MCF 10A (cell line): ENCODE data around the gene INO80B. TPM values are rescaled to one million over a fixed set of nuclear protein-coding genes. Genes with fewer than 3 reads are reported as not detected.
A peak's percentile ranks its signal among the peaks of the same experiment; 100 is the strongest.

Experiments
- BruUV-seq: library from RNA; stranded (reverse); fragments of 400-500 nt; replicated peaks from 2 replicates; lab custom pipeline; 2021; lab: Mats Ljungman, UMichigan
- CTCF ChIA-PET: fragments of 300-600 bp; sonication (Branson Sonifier 250); formaldehyde crosslinking; extraction: SDS; loops from one replicate; lab custom pipeline; 2021; ENCODE audit warnings: antibody characterized with exemption, inconsistent platforms; lab: Yijun Ruan, JAX
- POLR2A ChIA-PET: fragments of 300-600, 350-650 bp; sonication (Branson Sonifier 250); formaldehyde crosslinking; extraction: SDS; loops from one replicate; lab custom pipeline; 2020; ENCODE audit warnings: antibody characterized with exemption, inconsistent platforms; lab: Yijun Ruan, JAX
- DNase-seq: peaks from one replicate; pipeline ENCODE4 v3.0.0-alpha.2; 2018; ENCODE audit not compliant: unreplicated experiment
- H3K27ac Mint-ChIP-seq: one replicate; pipeline ENCODE4 v1.8.0; 2022; ENCODE audit warnings: mild to moderate bottlenecking, low read depth, mixed read lengths; ENCODE audit not compliant: unreplicated experiment
- H3K27me3 Mint-ChIP-seq: one replicate; pipeline ENCODE4 v1.8.0; 2022; ENCODE audit warnings: mixed read lengths; ENCODE audit not compliant: insufficient read depth, unreplicated experiment
- H3K36me3 Mint-ChIP-seq: one replicate; pipeline ENCODE4 v1.8.0; 2022; ENCODE audit warnings: mild to moderate bottlenecking, moderate library complexity, mixed read lengths; ENCODE audit not compliant: insufficient read depth, unreplicated experiment
- H3K4me1 Mint-ChIP-seq: one replicate; pipeline ENCODE4 v1.8.0; 2022; ENCODE audit warnings: mixed read lengths; ENCODE audit not compliant: insufficient read depth, unreplicated experiment
- H3K4me3 Mint-ChIP-seq: one replicate; pipeline ENCODE4 v1.8.0; 2022; ENCODE audit warnings: mild to moderate bottlenecking, moderate library complexity, mixed read lengths; ENCODE audit not compliant: unreplicated experiment
- H3K9me3 Mint-ChIP-seq: one replicate; pipeline ENCODE4 v1.8.0; 2022; ENCODE audit warnings: mixed read lengths; ENCODE audit not compliant: unreplicated experiment
- CTCF ChIP-seq: fragments of 200-600 bp; IDR thresholded peaks from one replicate; pipeline ENCODE4 v1.8.0; 2022; ENCODE audit warnings: antibody characterized with exemption, mild to moderate bottlenecking; ENCODE audit not compliant: unreplicated experiment
- intact Hi-C: fragments of 100-400 bp; cut with micrococcal nuclease; formaldehyde crosslinking; loops from 2 replicates; pipeline ENCODE4 v1.14.1; 2022
- total RNA-seq: library from RNA; stranded (reverse); gene quantifications from 2 replicates; pipeline ENCODE4 v1.2.3, GENCODE V29; 2022

INO80B gene
- total RNA-seq, 1 experiment from 2014 or later: 36.0 TPM

- no TSS peak for BruUV-seq
- DNase-seq: no peak
- Mint-ChIP-seq H3K4me1 (peaks cover 33% of the 10 kb centered on the region), H3K36me3 (peaks cover 67% of the 10 kb centered on the region), H3K27me3 (no peaks in the 10 kb centered on the region), H3K4me3 (no peak overlapping the region), H3K27ac (peak overlapping the region; percentile 1), H3K9me3 (no peaks in the 10 kb centered on the region)
- TF ChIP-seq CTCF: no peak
- POLR2A ChIA-PET: interaction anchor here (1.8 to 4.8 kb wide), 3 partner anchors 14 to 33 kb away, joined by 7 to 38 read pairs (median 7); partner anchors contain the start of genes INO80B and RTKN
- intact Hi-C loops: no loop called here
- CTCF ChIA-PET: no interaction called here
Measured at GRCh38 chr2:74424995-74425406, 29.9 kb upstream of the INO80B start.

- intact Hi-C loops: no loop called here
- H3K27ac Mint-ChIP-seq: peak overlapping the region; percentile 1
- H3K9me3 Mint-ChIP-seq: no peaks in the 10 kb centered on the region
- H3K36me3 Mint-ChIP-seq: peaks cover 72% of the 10 kb centered on the region
- no peak for DNase-seq
- no peak overlapping the region for H3K4me3 Mint-ChIP-seq
- H3K27me3 Mint-ChIP-seq: no peaks in the 10 kb centered on the region
- POLR2A ChIA-PET: interaction anchor here (0.6 to 4.8 kb wide), 5 partner anchors 11 to 39 kb away, joined by 3 to 38 read pairs (median 7); partner anchors contain the start of genes INO80B and RTKN
- no TSS peak for BruUV-seq
- H3K4me1 Mint-ChIP-seq: peaks cover 28% of the 10 kb centered on the region
- TF ChIP-seq CTCF: no peak
- CTCF ChIA-PET: no interaction called here
Measured at GRCh38 chr2:74425523-74425922, 29.4 kb upstream of the INO80B start.

GRCh38 chr2:74426181-74426758 lies 28.6 kb upstream of the INO80B start:
- no peaks in the 10 kb centered on the region for H3K9me3 Mint-ChIP-seq
- no peak for DNase-seq
- peaks cover 72% of the 10 kb centered on the region for H3K36me3 Mint-ChIP-seq
- POLR2A ChIA-PET: interaction anchor here (0.6 to 4.8 kb wide), 4 partner anchors 12 to 38 kb away, joined by 3 to 38 read pairs (median 5); partner anchors contain the start of gene RTKN
- H3K4me3 Mint-ChIP-seq: no peak overlapping the region
- no peaks in the 10 kb centered on the region for H3K27me3 Mint-ChIP-seq
- intact Hi-C loops: no loop called here
- no peak for TF ChIP-seq CTCF
- CTCF ChIA-PET: interaction anchor here (0.7 to 1.5 kb wide), 2 partner anchors 14 to 31 kb away, joined by 3 read pairs; no protein-coding TSS in a partner anchor
- H3K27ac Mint-ChIP-seq: no peak overlapping the region
- no TSS peak for BruUV-seq
- peaks cover 22% of the 10 kb centered on the region for H3K4me1 Mint-ChIP-seq

- intact Hi-C loops: no loop called here
- Mint-ChIP-seq H3K27me3 (no peaks in the 10 kb centered on the region), H3K9me3 (no peaks in the 10 kb centered on the region), H3K36me3 (peaks cover 82% of the 10 kb centered on the region), H3K4me3 (no peak overlapping the region), H3K4me1 (peaks cover 12% of the 10 kb centered on the region), H3K27ac (no peak overlapping the region)
- ChIA-PET POLR2A (interaction anchor here (4.8 kb wide), 1 partner anchor 12 kb away, joined by 38 read pairs; the partner anchor contains the start of gene RTKN), CTCF (interaction anchor here (1.5 kb wide), 1 partner anchor 13 kb away, joined by 3 read pairs; no protein-coding TSS in a partner anchor)
- TF ChIP-seq CTCF: no peak
- DNase-seq: no peak
- no TSS peak for BruUV-seq
Measured at GRCh38 chr2:74427551-74427950, 27.3 kb upstream of the INO80B start.
